Pancreas (tissue), 10 donors: ENCODE data around the gene SPRR2E. TPM values are rescaled to one million over a fixed set of nuclear protein-coding genes. Genes with fewer than 3 reads are reported as not detected.

Experiments
- ATAC-seq, 4 donors: fragments of 200-7000 bp; cut with Tn5 transposase; one replicate each; pipeline versions ENCODE4 v1.8.0 to v1.9.1; 2020; ENCODE audit warnings: mild to moderate bottlenecking in 4 of 4, moderate library complexity in 4 of 4
- DNase-seq, 6 donors: peaks; one replicate each; pipeline ENCODE4 v3.0.0-alpha.2; 2020
- FAIRE-seq: peaks from 2 replicates; lab custom pipeline; 2012; peaks lifted over from hg19 to GRCh38; lab: Jason Lieb, UNC
- H3K27ac ChIP-seq, 4 donors: fragments of 200-600 bp; sonication (generic); 1 replicate in 3 of 4; 2 replicates in 1 of 4; pipeline versions ENCODE4 v1.5.0 to v1.8.0; 2020
- H3K27me3 ChIP-seq, 4 donors: fragments of 200-600 bp; one replicate each; pipeline ENCODE4 v1.8.0; 2021
- H3K36me3 ChIP-seq, 3 donors: fragments of 200-600 bp; sonication (generic) in 1 of 3; one replicate each; pipeline versions ENCODE4 v1.5.0 to v1.8.0; 2020 to 2021
- H3K4me1 ChIP-seq, 3 donors: fragments of 200-600 bp; one replicate each; pipeline ENCODE4 v1.8.0; 2021
- H3K4me3 ChIP-seq, 4 donors: fragments of 200-600 bp; sonication (generic) in 2 of 4; one replicate each; pipeline versions ENCODE4 v1.5.0 to v1.8.0; 2020 to 2021
- H3K9me3 ChIP-seq, 4 donors: fragments of 200-600 bp; one replicate each; pipeline ENCODE4 v1.8.0; 2021
- WGBS, 2 donors: extraction: QIAGEN DNeasy Blood & Tissue Kit; methylation state at CpG; one replicate each; pipeline ENCODE4 v1.1.7; 2013; 5-methylcytosine and 5-hydroxymethylcytosine counted together
- intact Hi-C, 3 donors: fragments of 100-400 bp; cut with DNase I; formaldehyde crosslinking; loops; one replicate each; pipeline versions ENCODE4 v1.11.1 to v1.14.2; 2022
- polyA plus RNA-seq, 2 donors: library from polyadenylated mRNA; stranded (reverse); fragments of 200-250 nt; gene quantifications; one replicate each; pipeline ENCODE4 v1.2.3, GENCODE V29; 2013
- total RNA-seq, 6 donors: library from RNA; stranded (reverse); fragmentation: NEBNext Ultra II Directional in 4 of 6; extraction: Animal tissue kit (Norgen Biotek cat#: 25700) in 4 of 6; gene quantifications; one replicate each; pipeline versions ENCODE4 v1.2.1 to v1.2.4, GENCODE V29; 2021 to 2023
- TF ChIP-seq, protein P1 (sequence below), 4 donors: fragments of 200-600 bp; sonication (generic) in 3 of 4; IDR thresholded peaks; one replicate each; pipeline versions ENCODE4 v1.5.0 to v1.8.0; 2021; ENCODE audit warnings: antibody characterized with exemption in 4 of 4
- donor health status: healthy with polysubstance abuse.
- donor health status: DM: no; HTN: no; CAD: no; lungs with moderate emphysema.
- donor health status: DM: no; HTN: no; CAD: no.
- donor health status: control.
- donor health status: control.
- donor health status: Bipolar disorder and iron deficiency.
- donor health status: DM: yes; HTN: yes; CAD: no.
- donor health status: DM: no; HTN: no; CAD: no.
- donor health status: DM: no; HTN: no; CAD: no.
- donor health status: DM: yes; HTN: yes; CAD: no.

SPRR2E gene
- total and polyA plus RNA-seq, 8 donors = 0.26 TPM; not detected in 7

DNA sequence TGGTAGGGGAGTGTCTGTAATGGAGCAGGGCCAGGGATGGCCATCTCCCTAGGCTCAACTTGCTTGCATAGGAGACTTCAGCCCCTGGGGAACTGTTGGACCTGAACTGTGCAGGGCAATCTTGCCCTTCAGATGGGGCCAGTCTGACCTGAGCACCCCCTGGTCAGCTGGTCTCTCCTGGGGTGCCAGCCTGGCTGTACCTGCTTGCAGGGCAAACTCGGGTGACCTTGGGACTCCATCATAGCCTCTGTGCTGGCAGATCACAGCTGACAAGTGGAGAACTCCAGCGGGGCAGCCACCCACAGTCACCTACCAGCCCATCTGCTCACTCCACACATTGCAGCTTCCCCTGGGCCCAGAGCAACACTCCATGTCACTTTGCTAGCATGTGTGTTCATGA is 45.1 kb downstream of the SPRR2E start:
- Histone ChIP-seq H3K4me1 (no peaks in the 10 kb centered on the region), H3K36me3 (no peaks in the 10 kb centered on the region), H3K27me3 (no peaks in the 10 kb centered on the region), H3K9me3 (no peaks in the 10 kb centered on the region), H3K4me3 (no peak overlapping the region), H3K27ac (no peak overlapping the region)
- intact Hi-C loops = loop anchor here in 1 of 3 donors (10.0 kb wide), 1 partner anchor 46 kb away; the partner anchor contains the start of gene SPRR2E
- 55 to 69% methylated on average over 2 of the region's 2 CpGs for WGBS, 2 donors
- TF ChIP-seq, protein P1, sequence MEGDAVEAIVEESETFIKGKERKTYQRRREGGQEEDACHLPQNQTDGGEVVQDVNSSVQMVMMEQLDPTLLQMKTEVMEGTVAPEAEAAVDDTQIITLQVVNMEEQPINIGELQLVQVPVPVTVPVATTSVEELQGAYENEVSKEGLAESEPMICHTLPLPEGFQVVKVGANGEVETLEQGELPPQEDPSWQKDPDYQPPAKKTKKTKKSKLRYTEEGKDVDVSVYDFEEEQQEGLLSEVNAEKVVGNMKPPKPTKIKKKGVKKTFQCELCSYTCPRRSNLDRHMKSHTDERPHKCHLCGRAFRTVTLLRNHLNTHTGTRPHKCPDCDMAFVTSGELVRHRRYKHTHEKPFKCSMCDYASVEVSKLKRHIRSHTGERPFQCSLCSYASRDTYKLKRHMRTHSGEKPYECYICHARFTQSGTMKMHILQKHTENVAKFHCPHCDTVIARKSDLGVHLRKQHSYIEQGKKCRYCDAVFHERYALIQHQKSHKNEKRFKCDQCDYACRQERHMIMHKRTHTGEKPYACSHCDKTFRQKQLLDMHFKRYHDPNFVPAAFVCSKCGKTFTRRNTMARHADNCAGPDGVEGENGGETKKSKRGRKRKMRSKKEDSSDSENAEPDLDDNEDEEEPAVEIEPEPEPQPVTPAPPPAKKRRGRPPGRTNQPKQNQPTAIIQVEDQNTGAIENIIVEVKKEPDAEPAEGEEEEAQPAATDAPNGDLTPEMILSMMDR (IDR thresholded peaks at IDR 0.05) = no peak
- FAIRE-seq = no peak
- DNase-seq = peak in 1 of 6 donors; percentile 29
- ATAC-seq = no peak

Other genes starting within 250 kb of the SPRR2E start
- not detected for gene LCE7A, start 234.5 kb downstream of the SPRR2E start, total RNA-seq
- not detected for gene LCE7A, start 234.5 kb downstream of the SPRR2E start, polyA plus RNA-seq
- not detected for gene SMCP, start 216.2 kb downstream of the SPRR2E start, total RNA-seq
- not detected for gene SMCP, start 216.2 kb downstream of the SPRR2E start, polyA plus RNA-seq
- not detected for gene IVL, start 186.0 kb downstream of the SPRR2E start, total RNA-seq
- under 1 TPM in 1 of 2 donors, not detected in 1; 0.02 TPM for gene IVL, start 186.0 kb downstream of the SPRR2E start, polyA plus RNA-seq
- not detected for gene SPRR5, start 147.3 kb downstream of the SPRR2E start, total RNA-seq
- gene SPRR5, start 147.3 kb downstream of the SPRR2E start, polyA plus RNA-seq = not detected
- not detected for gene SPRR4, start 123.9 kb downstream of the SPRR2E start, total RNA-seq
- gene SPRR4, start 123.9 kb downstream of the SPRR2E start, polyA plus RNA-seq = not detected
- not detected for gene SPRR1A, start 110.4 kb downstream of the SPRR2E start, total RNA-seq
- gene SPRR1A, start 110.4 kb downstream of the SPRR2E start, polyA plus RNA-seq = not detected
- gene SPRR3, start 92.8 kb downstream of the SPRR2E start, total RNA-seq = not detected
- gene SPRR3, start 92.8 kb downstream of the SPRR2E start, polyA plus RNA-seq = 1 to 10 TPM; 2.8 to 3.2 TPM
- gene SPRR1B, start 63.3 kb downstream of the SPRR2E start, total RNA-seq = not detected
- gene SPRR1B, start 63.3 kb downstream of the SPRR2E start, polyA plus RNA-seq = under 1 TPM in 1 of 2 donors, not detected in 1; 0.65 TPM
- gene SPRR2D, start 53.4 kb downstream of the SPRR2E start, total RNA-seq = not detected
- gene SPRR2D, start 53.4 kb downstream of the SPRR2E start, polyA plus RNA-seq = under 1 TPM in 1 of 2 donors, not detected in 1; 0.53 TPM
- gene SPRR2A, start 37.0 kb downstream of the SPRR2E start, total RNA-seq = not detected
- under 1 TPM in 1 of 2 donors, not detected in 1; 0.68 TPM for gene SPRR2A, start 37.0 kb downstream of the SPRR2E start, polyA plus RNA-seq
- not detected for gene SPRR2B, start 22.9 kb downstream of the SPRR2E start, total RNA-seq
- not detected for gene SPRR2B, start 22.9 kb downstream of the SPRR2E start, polyA plus RNA-seq
- gene SPRR2F, start 19.0 kb upstream of the SPRR2E start, total RNA-seq = under 1 TPM in 1 of 6 donors, not detected in 5; 0.35 TPM
- not detected for gene SPRR2F, start 19.0 kb upstream of the SPRR2E start, polyA plus RNA-seq
- not detected for gene SPRR2G, start 56.4 kb upstream of the SPRR2E start, total RNA-seq
- not detected for gene SPRR2G, start 56.4 kb upstream of the SPRR2E start, polyA plus RNA-seq
- gene LELP1, start 108.9 kb upstream of the SPRR2E start, total RNA-seq = not detected
- not detected for gene LELP1, start 108.9 kb upstream of the SPRR2E start, polyA plus RNA-seq
- gene PRR9, start 123.1 kb upstream of the SPRR2E start, total RNA-seq = not detected
- not detected for gene PRR9, start 123.1 kb upstream of the SPRR2E start, polyA plus RNA-seq
- gene LORICRIN, start 165.2 kb upstream of the SPRR2E start, total RNA-seq = not detected
- gene LORICRIN, start 165.2 kb upstream of the SPRR2E start, polyA plus RNA-seq = not detected
- not detected for gene PGLYRP3, start 218.4 kb upstream of the SPRR2E start, total RNA-seq
- not detected for gene PGLYRP3, start 218.4 kb upstream of the SPRR2E start, polyA plus RNA-seq